Lower leg skin (tissue), 3 donors: ENCODE measurements around the gene CA12.

ENCODE experiments used
- POLR2A ChIP-seq, 2 donors: fragments of 450-650 bp; IDR thresholded peaks; one replicate each; pipeline ENCODE4 v1.6.1; 2016 to 2017; ENCODE audit warnings: antibody characterized with exemption in 2 of 2, mild to moderate bottlenecking in 1 of 2, moderate library complexity in 1 of 2
- TF ChIP-seq, protein P1 (sequence below), 3 donors: fragments of 450-650 bp; IDR thresholded peaks; one replicate each; pipeline ENCODE4 v1.5.1; 2016; ENCODE audit warnings: antibody characterized with exemption in 3 of 3, mild to moderate bottlenecking in 3 of 3, moderate library complexity in 2 of 3

DNA sequence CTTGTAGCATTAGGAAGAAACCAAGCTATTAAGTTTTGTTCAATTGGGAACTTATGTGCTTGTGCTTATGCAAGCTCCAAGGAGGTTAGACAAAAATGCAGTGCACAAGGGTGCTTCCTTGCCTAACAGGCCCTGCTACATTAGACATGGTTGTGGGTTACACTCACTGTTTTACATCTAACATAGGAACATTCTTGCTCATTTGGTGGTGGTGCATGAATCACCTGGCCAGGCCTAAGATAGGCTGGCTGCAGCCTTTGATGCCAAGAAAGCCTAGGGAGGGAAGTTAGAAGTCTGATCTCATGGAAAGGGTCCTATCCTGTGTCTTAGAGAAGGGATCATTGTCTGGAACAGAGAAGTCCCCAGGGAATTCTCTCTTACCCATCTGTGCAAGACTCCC, 43.5 kb downstream of the CA12 start:
- TF ChIP-seq POLR2A (IDR thresholded peaks at IDR 0.05), result no peak
- TF ChIP-seq, protein P1, sequence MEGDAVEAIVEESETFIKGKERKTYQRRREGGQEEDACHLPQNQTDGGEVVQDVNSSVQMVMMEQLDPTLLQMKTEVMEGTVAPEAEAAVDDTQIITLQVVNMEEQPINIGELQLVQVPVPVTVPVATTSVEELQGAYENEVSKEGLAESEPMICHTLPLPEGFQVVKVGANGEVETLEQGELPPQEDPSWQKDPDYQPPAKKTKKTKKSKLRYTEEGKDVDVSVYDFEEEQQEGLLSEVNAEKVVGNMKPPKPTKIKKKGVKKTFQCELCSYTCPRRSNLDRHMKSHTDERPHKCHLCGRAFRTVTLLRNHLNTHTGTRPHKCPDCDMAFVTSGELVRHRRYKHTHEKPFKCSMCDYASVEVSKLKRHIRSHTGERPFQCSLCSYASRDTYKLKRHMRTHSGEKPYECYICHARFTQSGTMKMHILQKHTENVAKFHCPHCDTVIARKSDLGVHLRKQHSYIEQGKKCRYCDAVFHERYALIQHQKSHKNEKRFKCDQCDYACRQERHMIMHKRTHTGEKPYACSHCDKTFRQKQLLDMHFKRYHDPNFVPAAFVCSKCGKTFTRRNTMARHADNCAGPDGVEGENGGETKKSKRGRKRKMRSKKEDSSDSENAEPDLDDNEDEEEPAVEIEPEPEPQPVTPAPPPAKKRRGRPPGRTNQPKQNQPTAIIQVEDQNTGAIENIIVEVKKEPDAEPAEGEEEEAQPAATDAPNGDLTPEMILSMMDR (IDR thresholded peaks at IDR 0.05), result no peak
